GM18505 (cell line): ENCODE measurements around the gene MEOX1.

Source experiments
- ATAC-seq: cut with Tn5 transposase; IDR thresholded peaks from one replicate; pipeline ENCODE4 v1.9.1; 2021; ENCODE audit not compliant: unreplicated experiment
- POLR2A ChIP-seq: IDR thresholded peaks from 4 replicates; pipeline ENCODE4 v1.6.1; 2011; ENCODE audit warnings: borderline replicate concordance; ENCODE audit not compliant: insufficient read depth, insufficient read length; ENCODE audit errors: extremely low read depth

The MEOX1 gene

GRCh38 chr17:43598357-43599045, 63.2 kb downstream of the MEOX1 start:
- no peak for ATAC-seq
- no peak for TF ChIP-seq POLR2A

GRCh38 chr17:43597624-43598356, 63.9 kb downstream of the MEOX1 start:
- TF ChIP-seq POLR2A = no peak
- ATAC-seq = no peak

- no peak for TF ChIP-seq POLR2A
These were observed 66.3 kb downstream of the MEOX1 start for GRCh38 chr17:43595466-43595865.

GRCh38 chr17:43591779-43592562, 69.8 kb downstream of the MEOX1 start:
- TF ChIP-seq POLR2A = no peak
- ATAC-seq = no peak

More at GRCh38 chr17:43595466-43595865, 66.3 kb downstream of the MEOX1 start:
- no peak for ATAC-seq

- no peak for ATAC-seq
- TF ChIP-seq POLR2A = no peak
These were observed 70.7 kb downstream of the MEOX1 start for GRCh38 chr17:43591001-43591400.
